ENCODE measurements around the gene IPMK.

Gene IPMK

DNA sequence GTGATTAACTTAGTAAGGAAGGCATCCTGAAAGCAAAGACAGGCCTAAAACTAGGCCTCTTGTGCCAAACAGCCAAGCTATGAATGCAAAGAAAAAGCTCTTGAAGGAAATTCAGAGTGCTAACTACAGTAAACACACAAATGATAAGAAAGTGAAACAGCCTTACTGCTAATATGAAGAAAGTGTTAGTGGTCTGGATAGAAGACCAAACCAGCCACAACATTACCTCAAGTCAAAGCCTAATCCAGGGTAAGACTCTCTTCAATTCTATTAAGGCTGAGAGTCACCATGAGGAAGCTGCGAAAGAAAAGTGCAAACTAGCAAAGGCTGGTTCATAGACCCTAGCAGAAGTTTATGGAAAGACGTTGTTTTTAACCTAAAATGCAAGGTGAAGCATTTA, 66.0 kb downstream of the IPMK start:
- H3K36me3 ChIP-seq (ENCODE audit: control insufficient read depth in 2 of 2, insufficient read depth in 1 of 2, low read length in 2 of 2) = no peaks in the 10 kb centered on the region
- no peaks in the 10 kb centered on the region for H3K9me3 ChIP-seq (ENCODE audit: control insufficient read depth, insufficient read depth, low read depth, low read length)
- TF ChIP-seq ZNF366 (tag by site-specific recombination; conservative IDR thresholded peaks at IDR 0.05) (no peak), ZNF514 (tag by site-specific recombination; IDR thresholded peaks at IDR 0.05) (no peak), ZNF560 (tag by site-specific recombination; IDR thresholded peaks at IDR 0.05; ENCODE audit: borderline replicate concordance) (no peak), SCRT1 (tag by site-specific recombination; IDR thresholded peaks at IDR 0.05; ENCODE audit: borderline replicate concordance) (no peak), ZNF155 (tag by site-specific recombination; IDR thresholded peaks at IDR 0.05) (no peak)
- TF ChIP-seq, protein P1, sequence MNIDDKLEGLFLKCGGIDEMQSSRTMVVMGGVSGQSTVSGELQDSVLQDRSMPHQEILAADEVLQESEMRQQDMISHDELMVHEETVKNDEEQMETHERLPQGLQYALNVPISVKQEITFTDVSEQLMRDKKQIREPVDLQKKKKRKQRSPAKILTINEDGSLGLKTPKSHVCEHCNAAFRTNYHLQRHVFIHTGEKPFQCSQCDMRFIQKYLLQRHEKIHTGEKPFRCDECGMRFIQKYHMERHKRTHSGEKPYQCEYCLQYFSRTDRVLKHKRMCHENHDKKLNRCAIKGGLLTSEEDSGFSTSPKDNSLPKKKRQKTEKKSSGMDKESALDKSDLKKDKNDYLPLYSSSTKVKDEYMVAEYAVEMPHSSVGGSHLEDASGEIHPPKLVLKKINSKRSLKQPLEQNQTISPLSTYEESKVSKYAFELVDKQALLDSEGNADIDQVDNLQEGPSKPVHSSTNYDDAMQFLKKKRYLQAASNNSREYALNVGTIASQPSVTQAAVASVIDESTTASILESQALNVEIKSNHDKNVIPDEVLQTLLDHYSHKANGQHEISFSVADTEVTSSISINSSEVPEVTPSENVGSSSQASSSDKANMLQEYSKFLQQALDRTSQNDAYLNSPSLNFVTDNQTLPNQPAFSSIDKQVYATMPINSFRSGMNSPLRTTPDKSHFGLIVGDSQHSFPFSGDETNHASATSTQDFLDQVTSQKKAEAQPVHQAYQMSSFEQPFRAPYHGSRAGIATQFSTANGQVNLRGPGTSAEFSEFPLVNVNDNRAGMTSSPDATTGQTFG (tag by site-specific recombination; IDR thresholded peaks at IDR 0.05; ENCODE audit: borderline replicate concordance) = no peak
- TF ChIP-seq, protein P2, sequence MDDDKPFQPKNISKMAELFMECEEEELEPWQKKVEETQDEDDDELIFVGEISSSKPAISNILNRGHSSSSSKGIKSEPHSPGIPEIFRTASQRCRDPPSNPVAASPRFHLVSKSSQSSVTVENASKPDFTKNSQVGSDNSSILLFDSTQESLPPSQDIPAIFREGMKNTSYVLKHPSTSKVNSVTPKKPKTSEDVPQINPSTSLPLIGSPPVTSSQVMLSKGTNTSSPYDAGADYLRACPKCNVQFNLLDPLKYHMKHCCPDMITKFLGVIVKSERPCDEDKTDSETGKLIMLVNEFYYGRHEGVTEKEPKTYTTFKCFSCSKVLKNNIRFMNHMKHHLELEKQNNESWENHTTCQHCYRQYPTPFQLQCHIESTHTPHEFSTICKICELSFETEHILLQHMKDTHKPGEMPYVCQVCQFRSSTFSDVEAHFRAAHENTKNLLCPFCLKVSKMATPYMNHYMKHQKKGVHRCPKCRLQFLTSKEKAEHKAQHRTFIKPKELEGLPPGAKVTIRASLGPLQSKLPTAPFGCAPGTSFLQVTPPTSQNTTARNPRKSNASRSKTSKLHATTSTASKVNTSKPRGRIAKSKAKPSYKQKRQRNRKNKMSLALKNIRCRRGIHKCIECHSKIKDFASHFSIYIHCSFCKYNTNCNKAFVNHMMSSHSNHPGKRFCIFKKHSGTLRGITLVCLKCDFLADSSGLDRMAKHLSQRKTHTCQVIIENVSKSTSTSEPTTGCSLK (tag by site-specific recombination; IDR thresholded peaks at IDR 0.05) = no peak
- TF ChIP-seq, protein P3, sequence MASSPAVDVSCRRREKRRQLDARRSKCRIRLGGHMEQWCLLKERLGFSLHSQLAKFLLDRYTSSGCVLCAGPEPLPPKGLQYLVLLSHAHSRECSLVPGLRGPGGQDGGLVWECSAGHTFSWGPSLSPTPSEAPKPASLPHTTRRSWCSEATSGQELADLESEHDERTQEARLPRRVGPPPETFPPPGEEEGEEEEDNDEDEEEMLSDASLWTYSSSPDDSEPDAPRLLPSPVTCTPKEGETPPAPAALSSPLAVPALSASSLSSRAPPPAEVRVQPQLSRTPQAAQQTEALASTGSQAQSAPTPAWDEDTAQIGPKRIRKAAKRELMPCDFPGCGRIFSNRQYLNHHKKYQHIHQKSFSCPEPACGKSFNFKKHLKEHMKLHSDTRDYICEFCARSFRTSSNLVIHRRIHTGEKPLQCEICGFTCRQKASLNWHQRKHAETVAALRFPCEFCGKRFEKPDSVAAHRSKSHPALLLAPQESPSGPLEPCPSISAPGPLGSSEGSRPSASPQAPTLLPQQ (tag by site-specific recombination; IDR thresholded peaks at IDR 0.05) = no peak
- CTCF ChIA-PET = interaction anchor here (0.7 to 1.5 kb wide), 2 partner anchors 24 to 41 kb away, joined by 3 to 5 read pairs; no protein-coding TSS in a partner anchor
- POLR2A ChIA-PET = no interaction called here
- H3K4me1 ChIP-seq (ENCODE audit: control insufficient read depth, insufficient read depth, low read length) = no peaks in the 10 kb centered on the region
- H3K27ac ChIP-seq (ENCODE audit: extremely low read depth, low read depth, low read length) = no peak overlapping the region
- no peak overlapping the region for H3K4me3 ChIP-seq (ENCODE audit: low read depth, low read length)

DNA sequence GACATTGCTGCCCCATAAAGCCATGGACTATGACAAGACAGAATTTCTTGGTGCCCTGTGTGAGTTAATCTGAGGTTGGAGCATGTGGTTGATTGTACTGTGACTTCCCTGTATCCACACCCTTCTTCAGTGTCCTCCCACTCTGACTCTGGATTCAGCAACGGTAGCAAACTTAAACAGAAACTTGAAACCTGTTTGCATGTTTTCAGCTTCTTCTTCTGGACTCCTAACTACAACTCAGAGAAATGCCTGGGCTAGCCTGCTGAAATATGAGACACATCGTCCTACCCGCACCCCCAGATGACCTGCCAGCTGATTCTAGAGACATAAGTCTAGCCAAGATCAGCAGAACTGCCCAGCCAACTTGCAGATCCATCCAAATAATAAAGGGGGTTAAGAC, 78.4 kb downstream of the IPMK start:
- ChIA-PET POLR2A (no interaction called here), CTCF (interaction anchor here (1.0 to 2.2 kb wide), 3 partner anchors 11 to 102 kb away, joined by 5 to 10 read pairs (median 5); no protein-coding TSS in a partner anchor)
- H3K27ac ChIP-seq (ENCODE audit: extremely low read depth, low read depth, low read length) = no peak overlapping the region
- TF ChIP-seq ZNF48 (tag by site-specific recombination; IDR thresholded peaks at IDR 0.05) (no peak), OSR2 (tag by site-specific recombination; IDR thresholded peaks at IDR 0.05) (peak; percentile 92), ZNF202 (tag by site-specific recombination; IDR thresholded peaks at IDR 0.05; ENCODE audit: borderline replicate concordance) (no peak), ZNF354C (tag by site-specific recombination; IDR thresholded peaks at IDR 0.05; ENCODE audit: borderline replicate concordance, low read depth) (no peak), TRIM28 (IDR thresholded peaks at IDR 0.05; ENCODE audit: borderline replicate concordance, low read length) (peak; percentile 80; the same call in 1 of the 2 replicates), ZNF24 (tag by site-specific recombination; IDR thresholded peaks at IDR 0.05) (no peak), ZXDB (tag by site-specific recombination; IDR thresholded peaks at IDR 0.05) (no peak), ZNF394 (tag by site-specific recombination; IDR thresholded peaks at IDR 0.05; ENCODE audit: borderline replicate concordance) (0 out of 2 replicates have a peak, but pooled peaks have one; percentile 21), SCRT2 (tag by site-specific recombination; IDR thresholded peaks at IDR 0.05) (0 out of 2 replicates have a peak, but pooled peaks have one; percentile 19), ZIC2 (tag by site-specific recombination; IDR thresholded peaks at IDR 0.05) (no peak)
- TF ChIP-seq, protein P4, sequence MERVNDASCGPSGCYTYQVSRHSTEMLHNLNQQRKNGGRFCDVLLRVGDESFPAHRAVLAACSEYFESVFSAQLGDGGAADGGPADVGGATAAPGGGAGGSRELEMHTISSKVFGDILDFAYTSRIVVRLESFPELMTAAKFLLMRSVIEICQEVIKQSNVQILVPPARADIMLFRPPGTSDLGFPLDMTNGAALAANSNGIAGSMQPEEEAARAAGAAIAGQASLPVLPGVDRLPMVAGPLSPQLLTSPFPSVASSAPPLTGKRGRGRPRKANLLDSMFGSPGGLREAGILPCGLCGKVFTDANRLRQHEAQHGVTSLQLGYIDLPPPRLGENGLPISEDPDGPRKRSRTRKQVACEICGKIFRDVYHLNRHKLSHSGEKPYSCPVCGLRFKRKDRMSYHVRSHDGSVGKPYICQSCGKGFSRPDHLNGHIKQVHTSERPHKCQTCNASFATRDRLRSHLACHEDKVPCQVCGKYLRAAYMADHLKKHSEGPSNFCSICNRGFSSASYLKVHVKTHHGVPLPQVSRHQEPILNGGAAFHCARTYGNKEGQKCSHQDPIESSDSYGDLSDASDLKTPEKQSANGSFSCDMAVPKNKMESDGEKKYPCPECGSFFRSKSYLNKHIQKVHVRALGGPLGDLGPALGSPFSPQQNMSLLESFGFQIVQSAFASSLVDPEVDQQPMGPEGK (tag by site-specific recombination; IDR thresholded peaks at IDR 0.05) = peak; percentile 54; the same call in 1 of the 2 replicates
- H3K36me3 ChIP-seq (ENCODE audit: control insufficient read depth in 2 of 2, insufficient read depth in 1 of 2, low read length in 2 of 2) = no peaks in the 10 kb centered on the region
- no peaks in the 10 kb centered on the region for H3K9me3 ChIP-seq (ENCODE audit: control insufficient read depth, insufficient read depth, low read depth, low read length)
- peaks cover 2% of the 10 kb centered on the region; the same call in 1 of the 2 replicates for H3K4me1 ChIP-seq (ENCODE audit: control insufficient read depth, insufficient read depth, low read length)
- no peak overlapping the region for H3K4me3 ChIP-seq (ENCODE audit: low read depth, low read length)

Measured in HEK293 (cell line).